ENCODE measurements around the gene IPO4.

IPO4 gene

DNA sequence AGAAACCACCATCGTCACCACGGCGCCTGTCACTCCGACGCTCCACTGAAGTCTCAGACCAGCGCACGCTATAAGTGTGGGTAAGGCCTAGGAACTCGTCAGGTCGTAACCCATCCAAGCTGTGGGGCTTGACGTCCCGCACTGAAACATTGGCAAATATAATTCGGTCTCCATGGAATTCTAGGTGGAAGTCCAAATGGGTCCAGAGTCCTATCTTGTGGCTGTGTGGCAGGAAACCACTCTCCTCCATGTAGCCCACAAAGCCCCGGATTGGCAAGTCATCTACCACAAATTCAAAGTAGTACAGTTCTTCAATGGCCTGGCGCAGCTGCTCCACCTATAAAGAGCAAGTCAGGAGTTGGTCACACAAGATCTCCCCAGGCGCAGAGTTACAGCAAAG lies 4.3 kb upstream of the IPO4 start:
- DNase-seq: no peak

DNA sequence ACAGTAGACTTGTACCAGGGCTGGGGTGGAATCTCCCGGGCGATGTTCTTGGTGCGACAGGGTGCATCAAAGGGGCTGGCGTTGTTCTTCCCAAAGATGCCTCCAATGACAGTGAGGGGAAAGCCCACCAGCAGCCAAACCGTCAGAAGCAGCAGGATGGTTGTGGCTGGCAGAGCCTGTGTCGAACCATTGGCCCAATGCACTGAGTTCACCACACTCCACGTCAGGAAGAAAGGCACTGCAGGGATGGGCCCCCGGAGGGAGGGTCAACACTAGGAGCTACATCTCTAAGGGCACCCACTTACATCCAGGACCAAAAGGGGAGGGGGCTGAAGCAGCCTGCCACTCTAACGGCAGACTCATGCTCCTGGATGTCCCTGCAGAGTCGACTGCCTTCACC lies 1.8 kb upstream of the IPO4 start:
- no peak for DNase-seq

DNA sequence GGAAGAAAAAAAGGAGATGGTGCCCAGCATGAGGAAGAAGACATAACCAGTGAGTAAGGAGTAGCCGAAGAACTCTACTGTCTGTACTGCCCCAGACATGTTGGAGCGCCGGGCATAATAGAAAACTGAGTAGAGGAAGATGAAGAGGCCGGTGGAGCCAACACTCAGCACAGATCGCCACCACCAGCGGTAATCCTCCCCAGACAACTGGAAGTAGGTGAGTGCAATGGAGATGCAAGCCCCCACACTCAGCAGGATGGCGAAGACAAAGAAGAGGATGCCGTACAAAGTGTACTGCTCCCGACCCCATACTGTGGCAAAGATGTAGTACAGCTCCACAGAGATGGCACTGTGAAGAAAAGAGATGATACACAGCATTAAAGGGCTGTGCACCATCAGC lies 844 bp upstream of the IPO4 start:
- no peak for DNase-seq

DNA sequence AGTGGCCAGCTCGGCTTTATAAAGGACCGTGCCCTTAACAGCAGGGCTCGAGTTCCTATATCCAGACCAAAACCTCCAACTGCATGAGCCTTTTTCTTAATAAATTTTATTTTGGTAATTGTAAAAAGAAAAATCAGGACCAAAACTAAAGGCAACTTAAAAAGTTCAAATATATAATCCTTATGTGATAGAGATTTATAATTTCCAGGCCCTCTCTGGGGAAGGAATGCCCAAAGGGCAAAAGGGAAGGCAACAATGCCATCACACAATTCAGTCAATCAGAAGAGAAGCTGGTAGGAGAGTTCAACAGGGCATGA lies 401 bp upstream of the IPO4 start:
- DNase-seq: no peak

DNA sequence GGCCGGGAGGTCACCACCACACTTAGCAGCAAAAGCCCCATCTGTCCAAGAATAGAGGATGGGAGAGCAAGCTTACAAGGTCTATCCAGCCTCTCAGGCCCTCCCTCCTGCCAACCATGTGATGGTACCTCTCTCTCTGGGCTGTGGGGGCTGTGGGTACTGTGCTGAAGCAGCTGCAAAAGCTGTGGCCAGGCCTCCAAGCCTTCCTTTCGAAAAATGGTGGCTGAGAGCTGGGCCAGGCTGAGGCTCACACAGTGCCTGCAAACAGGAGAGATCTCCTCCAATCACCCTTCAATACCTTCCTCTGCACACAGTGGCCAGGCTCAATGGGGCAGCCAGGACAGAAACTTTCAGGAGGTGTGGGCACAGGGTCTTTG lies 1.1 kb downstream of the IPO4 start:
- no peak for DNase-seq

DNA sequence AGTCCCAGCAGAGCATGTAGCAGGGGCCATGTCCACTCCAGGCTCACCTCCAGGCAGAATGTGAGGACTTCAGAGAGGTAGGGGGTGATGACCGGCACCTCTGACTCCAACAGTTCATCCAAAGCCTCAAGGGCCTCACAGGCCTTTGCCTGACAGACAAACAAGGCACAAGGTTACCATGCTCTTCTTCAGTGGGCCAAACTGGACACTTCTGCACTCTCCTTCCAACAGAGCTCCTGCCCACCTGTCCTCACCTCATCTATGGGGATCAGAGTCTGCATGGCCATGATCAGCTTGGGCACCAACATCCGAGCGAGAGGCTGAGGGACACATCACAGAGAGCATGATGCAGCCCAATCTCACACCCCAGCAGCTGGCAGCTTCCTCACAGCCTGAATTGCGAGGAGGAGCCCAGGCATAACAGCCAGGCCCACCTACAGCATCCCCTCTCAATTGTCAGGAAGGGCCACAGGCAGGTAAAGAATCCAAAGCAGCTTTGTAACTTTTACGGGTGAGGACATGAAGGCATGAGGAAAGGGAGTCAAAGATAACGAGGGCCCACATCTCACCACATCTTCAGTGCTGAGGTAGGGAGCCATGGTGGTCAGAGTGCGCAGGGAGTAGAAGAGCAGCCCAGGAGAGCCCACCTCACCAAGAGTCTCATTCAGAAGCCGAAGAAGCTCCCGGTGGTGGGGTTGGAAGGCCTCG lies 1.6 kb downstream of the IPO4 start:
- no peak for DNase-seq

DNA sequence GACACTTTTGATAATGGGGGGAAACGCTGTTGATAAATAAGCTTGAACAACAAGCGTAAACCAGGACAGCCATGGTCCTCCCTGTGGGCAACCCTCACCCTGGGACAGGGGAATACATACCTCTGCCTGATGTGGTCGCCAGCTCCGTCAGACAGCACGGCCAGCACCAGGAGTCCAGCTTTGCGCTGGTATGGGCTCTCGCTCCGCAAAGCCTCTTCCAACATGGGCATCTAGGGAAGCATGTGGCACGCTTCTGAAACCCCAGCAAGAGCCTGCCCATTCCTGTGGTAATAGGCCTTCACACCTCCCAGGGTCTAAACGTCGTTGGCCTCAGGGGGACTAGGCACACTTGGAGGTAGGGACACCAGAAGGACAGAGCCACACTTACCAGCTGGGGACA lies 2.9 kb downstream of the IPO4 start:
- DNase-seq: no peak

DNA sequence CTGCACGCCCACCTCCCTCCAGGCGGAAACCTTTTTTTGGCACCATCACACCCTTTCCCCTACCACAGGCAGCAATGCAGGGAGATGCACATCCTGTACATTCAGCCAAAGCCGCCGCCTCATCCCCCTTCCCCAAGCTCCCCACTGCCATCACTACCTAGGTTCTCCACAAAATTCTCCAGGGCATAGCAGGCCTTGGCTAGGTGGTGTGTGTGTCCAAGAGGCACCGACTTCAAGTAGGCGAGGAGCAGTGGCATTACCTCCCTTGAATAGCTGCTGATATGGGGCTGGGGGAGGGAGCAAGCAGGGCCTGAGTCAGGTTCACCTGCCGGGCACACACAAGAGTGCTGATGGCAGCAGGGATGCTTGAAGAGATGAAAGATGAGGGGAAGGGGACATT lies 3.6 kb downstream of the IPO4 start:
- DNase-seq: no peak

DNA sequence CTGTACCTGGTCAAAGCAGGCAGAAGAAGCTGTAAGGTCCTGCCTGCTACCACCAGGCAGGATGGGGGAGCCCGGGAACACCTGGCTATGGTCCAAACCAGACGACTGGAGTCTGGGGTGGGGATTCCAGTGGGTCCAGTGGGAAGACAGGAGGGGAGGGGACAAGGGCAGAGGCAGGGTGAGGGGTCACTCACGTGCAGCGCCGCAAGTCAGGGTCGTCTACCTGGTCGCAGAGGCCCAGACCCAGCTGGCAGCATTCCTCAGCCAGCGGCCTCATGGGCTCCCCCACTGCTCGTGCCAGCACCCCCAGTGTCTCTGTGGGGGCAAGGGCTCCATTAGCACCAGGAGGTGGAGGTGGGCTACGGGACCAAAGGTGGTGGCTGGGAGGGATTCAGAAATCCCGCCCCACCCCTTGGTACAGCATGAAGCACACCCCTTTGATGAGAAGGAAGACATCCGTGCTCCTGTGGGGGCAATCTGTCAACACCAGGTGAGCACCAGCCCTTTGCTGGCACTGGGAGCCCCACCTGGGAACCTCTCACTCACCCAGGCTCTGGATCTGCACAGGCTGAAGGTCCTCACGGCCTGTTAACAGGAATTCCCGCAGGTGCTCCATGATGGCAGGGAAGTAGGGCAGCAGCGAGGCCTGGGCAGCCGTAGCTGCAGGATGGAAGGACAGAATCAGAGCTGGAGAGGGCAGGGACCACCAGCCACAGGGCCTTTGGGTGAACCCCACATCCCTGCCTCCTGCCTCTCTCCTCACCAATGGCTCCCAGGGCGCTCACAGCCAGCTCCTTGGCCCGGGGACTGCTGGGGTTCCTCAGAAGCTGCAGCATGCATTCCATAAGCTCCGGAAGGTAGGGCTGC lies 4.3 kb downstream of the IPO4 start:
- no peak for DNase-seq

DNA sequence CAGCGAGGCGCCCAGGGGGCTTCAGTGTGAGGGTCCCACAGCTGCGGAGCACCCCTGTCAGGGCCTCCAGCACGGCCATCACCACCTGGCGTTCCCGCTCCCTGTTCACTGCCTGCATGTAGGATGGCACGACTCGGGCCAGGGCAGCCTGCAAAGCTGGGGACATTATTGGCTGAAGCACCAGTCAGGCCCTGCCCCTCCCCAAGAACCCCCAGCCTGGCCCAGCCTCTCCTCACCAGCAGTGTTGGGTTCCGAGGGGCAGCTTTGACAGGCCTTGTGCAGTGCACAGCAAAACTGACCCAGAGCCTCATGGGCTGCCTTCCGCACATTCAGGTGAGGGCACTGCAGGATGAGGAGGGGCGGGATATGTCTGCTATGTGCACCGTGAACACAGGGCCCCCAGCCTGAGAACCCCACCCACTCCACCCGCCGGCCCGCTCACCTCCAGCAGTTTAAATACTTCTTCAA lies 5.6 kb downstream of the IPO4 start:
- no peak for DNase-seq

DNA sequence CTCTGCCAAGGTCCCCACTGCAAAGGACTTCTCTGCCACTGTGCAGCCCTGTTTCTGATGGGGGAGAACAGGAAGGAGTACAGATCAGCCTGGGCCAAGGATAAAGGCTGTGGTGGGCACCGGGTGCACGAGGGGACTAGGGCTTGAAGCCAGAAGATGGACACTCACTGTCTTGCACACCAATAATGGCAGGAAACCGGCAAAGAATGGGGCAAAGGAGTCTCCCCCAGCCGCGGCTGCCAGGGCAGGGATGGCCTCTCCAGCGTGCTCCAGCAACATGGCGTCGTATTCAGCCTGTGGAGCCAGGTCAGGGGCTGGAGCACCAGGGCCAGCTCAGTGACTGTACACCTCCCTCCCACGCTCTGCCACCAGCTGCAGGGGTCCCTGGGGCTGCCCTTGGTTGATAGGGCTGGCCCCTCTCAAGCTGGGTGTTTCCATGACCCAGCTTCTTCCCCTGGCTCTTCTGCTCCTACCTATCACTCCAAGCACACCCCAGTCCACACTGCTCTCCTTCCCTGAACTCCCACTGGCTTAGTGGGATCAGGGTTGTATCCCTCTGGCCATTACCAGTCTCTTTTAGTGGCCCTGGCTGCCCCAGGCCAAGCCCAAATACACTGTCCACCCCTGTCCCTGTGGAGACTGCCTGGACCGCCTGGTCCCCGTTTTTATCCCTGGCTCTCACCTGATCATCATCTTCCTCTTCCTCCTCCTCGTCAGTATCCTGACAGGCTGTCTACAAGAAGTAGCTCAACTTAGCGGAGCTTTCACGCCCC lies 6.3 kb downstream of the IPO4 start:
- no peak for DNase-seq

DNA sequence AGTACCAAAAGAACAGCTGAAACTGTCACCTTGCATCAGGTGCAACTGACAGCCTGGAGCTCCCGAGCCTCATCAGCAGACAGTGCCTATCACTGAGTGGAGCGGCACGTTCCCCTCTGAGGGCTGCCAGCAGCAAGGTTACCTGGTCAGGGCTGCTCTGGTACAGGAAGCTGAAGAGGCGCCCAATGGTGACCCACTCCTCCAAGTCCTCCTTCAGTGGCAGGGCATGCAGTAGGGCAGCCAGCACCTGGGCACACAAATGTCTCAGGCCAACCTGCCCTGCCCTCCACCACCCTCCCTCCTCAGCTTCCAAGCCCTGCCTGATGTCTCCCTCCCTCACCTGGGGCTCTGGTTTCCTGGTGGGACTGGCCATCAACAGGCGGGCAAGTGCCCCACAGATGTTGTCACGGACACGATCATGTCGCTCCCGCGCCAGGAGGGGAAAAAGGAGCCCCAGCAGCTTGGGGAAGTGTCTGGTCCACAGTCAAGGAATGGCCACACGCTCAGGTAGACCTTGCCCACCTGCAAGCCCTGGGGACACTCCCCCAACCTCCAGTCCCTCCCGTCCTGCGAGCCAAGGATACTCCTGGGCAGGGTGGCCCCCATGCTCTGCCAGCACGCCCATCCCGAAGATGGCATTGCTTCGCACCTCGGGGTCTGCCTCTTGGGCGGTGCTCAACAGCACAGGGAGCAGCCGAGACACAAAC lies 7.1 kb downstream of the IPO4 start:
- no peak for DNase-seq

DNA sequence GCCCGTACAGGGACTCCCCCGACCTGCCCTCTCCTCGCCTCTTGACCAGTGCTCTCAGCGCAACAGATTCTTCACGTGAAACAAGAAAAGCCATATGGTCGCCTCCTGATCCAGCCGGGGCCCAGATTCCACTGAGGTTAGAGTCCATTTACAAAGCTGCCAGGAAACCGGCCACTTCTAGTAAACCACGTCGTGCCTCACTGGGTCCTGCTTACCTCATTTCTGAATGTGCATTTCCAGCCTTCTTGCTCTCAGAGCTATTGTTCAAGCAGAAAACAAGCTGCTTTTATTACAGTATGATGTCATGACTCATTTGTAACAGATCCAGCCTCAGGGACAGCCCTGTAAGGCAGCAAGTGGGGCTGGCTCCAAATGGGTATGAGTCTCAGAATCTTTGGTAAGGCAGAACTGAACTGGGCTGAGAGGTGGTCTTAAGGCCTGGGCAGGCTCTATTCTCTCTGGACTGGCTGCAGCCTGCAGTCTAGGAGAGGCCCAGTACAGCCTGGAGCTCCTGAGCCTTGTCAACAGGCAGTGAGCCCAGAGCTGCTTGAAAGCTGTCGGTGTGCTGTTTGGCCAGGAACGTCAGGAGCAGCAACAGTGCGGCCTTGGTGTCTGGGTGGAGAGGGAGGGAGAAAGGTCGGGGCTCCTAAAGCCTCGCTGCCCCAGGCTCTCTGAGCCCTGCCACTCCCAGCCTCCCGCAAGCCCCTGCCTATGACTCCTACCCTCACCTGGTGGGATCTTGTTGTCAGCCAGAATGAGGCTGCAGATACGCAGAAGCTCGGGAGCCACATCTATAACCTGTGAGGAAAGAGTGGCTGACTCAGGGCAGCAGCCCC lies 8.4 kb downstream of the IPO4 start:
- no peak for DNase-seq

DNA sequence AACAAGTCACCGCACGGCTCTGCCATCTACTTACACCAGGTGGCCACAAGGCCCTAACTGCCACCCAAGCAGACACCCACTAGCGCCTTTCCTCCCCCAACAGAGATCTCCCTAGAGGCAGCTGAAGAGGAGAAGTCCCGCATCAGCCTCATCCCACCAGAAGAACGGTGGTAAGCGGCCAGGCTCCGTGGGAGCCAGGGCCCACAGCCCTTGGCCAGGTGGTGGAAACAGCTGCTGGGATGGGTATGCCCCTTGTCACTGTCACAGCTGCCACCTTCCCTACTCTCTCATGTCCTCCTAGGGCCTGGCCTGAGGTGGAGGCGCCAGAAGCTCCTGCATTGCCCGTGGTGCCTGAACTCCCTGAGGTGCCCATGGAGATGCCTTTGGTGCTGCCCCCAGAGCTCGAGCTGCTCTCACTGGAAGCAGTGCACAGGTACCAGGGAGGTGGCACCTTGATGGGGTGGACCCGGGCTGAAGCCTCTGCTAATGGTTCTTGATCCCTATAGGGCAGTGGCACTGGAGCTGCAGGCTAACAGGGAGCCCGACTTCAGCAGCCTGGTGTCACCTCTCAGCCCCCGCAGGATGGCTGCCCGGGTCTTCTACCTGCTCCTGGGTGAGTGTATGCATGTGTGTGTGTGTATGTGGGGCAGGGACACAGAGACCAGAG lies 9.2 kb downstream of the IPO4 start:
- DNase-seq: no peak

DNA sequence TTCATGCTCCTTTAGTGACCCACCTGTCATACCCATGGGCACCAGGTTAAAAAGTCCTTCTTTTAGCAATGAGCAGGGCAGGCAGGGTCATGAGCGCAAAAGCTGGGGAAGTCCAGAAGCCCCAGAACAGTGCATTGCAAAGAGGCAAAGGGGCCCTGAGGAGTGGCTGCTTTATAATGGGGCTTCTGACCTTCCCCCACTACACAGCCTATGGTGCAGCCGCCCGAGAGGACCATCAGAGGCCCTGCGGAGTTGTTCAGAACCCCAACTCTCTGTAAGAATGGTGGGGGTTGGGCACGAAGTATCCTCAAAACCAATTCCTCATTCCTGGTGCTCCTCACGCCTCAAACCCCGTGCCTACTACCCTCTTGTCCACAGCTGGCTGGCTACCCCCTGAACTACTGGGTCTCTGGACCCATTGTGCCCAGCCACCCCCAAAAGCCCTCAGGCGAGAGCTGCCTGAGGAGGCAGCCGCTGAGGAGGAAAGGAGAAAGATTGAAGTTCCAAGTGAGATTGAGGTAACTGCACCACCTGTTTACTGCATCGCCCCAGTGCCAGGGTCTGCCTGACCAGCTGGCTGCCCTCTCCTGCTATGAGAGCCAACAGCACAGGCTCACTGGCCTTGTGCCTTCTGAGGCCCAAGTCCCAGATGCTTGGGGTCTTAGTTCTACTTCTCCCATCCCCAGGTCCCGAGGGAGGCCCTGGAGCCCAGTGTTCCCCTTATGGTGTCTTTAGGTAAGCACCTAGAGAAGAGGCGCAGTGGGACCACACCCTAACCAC lies 10.0 kb downstream of the IPO4 start:
- no peak for DNase-seq

DNA sequence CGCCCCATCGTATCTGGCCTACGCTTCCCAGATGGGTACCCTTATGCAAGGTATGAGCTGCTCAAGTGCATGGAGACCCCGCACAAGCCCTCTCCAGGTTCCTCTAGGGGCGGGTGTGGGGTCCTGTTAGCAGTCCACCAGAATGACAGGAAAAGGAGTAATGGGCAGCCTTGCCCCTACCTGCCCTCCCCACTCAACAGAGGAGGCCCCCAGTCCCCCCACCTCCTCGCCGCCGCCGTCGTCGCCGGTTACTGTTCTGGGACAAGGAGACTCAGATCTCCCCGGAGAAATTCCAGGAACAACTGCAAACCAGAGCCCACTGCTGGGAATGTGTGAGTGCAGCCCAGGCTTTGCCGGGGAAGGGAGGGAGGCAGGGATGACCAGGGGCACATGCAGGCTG lies 10.7 kb downstream of the IPO4 start:
- no peak for DNase-seq

DNA sequence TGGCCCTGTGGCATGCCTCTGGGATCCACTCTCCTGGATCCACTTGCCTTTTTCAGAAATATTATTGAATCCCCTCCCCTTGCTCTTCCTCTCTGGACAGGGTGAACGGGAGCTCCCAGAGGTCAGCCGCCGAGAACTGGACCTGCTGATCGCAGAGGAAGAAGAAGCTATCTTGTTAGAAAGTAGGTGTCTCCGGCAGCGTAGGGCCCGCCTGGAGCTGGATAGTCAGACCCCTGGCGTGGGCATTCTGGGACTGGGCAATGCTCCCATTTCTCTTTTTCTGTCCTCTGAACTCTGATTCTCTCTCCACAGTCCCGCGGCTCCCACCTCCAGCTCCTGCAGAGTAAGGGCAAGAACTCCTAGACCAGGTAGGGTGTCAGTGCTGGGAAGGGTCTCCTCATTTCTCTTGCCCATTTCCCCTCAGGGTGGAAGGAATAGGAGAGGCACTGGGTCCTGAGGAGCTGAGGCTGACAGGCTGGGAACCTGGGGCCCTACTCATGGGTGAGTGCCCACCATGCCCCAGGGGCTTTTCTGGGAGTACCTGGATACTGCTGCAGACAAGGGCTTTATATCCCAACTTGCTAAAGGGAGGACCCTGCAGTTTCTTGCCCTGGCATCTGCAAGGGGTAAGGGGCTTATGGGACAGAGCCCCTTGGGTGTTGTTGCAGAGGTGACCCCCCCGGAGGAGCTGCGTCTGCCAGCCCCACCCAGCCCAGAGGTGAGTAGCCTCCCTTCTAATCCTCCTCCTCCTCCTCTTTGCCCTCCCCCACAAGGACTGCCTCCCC lies 11.4 kb downstream of the IPO4 start:
- DNase-seq: no peak

DNA sequence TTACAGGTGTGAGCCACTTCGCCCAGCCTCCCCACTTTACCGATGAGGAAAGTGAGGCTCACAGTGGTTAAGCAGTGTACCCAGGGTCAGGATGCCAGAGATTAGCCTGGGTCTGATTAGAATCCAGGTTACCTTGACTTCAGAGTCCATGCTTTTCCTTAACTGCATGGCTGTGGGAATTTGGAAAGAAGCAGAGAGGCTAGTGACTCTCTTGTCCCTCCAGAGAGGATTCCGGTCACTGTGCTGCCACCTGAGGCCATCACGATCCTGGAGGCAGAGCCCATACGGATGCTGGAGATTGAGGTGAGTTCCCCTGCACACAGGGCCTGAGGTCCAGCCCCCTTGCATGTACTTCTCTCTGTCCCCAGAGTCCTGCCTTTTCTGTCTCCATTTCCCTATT lies 12.0 kb downstream of the IPO4 start:
- DNase-seq: no peak

DNA sequence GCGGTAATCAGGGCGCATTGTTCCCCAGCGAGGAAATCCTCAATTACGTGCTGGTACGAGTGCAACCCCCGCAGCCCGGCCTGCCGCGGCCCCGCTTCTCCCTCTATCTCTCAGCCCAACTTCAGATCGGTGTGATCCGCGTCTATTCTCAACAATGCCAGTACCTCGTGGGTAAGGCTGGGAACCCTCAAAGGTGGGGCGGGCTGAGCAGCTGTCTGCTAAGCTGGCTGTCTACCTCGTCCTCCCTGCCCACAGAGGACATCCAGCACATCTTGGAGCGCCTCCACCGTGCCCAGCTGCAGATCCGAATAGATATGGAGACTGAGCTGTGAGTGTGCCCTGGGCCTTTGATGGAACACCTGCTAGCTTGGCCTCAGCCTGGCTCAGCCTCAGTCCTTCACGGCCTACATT lies 15.7 kb downstream of the IPO4 start:
- no peak for DNase-seq

DNA sequence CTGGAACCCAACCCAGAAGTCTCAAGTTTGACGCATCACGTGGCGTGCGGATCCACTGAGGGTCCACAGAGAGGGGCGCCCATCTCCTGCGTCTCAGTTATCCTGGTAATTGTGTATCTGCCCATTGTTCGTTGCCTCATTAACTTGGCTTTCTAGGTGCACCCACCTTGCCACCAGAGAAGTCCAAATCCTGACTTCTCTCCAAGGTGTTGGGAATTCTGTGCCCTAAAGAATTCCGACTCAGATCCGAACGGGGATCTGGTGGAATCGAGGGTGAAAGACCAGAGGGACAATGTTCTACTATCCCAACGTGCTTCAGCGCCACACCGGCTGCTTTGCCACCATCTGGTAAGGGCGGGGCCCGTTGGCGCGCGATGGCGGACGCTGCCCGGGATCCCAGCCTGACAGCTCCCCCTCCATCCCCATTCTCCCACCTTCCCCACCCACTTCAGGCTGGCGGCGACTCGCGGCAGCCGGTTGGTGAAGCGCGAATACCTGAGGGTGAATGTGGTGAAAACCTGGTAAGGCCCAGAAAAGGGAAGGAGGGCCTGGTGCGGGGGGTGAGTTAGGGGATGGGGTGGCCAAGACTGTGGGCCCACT lies 16.3 kb downstream of the IPO4 start:
- no peak for DNase-seq
